Measurements from ENCODE around the gene OR1N2. TPM values are rescaled to one million over a fixed set of nuclear protein-coding genes. Genes with fewer than 3 reads are reported as not detected.
"Not testable (repeated sequence)": the region's sequence is repeated elsewhere in the genome, so short reads cannot be mapped to it uniquely, and the experiment has no call there.

Gene OR1N2
- total RNA-seq, 1 donor from 2014 or later = not detected

DNA sequence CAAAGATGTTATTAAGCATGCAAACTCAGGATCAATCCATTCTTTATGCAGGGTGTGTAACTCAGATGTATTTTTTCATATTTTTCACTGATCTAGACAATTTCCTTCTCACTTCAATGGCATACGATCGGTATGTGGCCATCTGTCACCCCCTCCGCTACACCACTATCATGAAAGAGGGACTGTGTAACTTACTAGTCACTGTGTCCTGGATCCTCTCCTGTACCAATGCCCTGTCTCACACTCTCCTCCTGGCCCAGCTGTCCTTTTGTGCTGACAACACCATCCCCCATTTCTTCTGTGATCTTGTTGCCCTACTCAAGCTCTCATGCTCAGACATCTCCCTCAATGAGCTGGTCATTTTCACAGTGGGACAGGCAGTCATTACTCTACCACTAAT is 33.5 kb upstream of the OR1N2 start:
- intact Hi-C loops (cut with DNase I) = no loop called here

DNA sequence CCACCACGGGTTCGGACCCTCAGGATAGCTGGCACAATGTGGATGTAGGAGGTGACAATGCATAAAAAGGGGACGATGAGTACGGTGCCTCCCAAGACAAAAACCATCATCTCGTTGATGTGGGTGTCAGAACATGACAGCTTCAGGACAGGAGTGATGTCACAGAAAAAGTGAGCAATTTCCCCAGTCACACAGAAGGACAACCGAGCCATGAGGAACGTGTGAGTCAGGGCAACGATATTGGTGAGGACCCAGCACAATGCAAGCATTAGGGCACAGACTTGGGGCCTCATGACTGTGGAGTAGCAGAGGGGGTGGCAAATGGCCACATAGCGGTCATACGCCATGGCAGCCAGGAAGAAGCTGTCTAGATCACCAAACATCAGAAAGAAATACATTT is 26.3 kb upstream of the OR1N2 start:
- TF ChIP-seq, protein P1, sequence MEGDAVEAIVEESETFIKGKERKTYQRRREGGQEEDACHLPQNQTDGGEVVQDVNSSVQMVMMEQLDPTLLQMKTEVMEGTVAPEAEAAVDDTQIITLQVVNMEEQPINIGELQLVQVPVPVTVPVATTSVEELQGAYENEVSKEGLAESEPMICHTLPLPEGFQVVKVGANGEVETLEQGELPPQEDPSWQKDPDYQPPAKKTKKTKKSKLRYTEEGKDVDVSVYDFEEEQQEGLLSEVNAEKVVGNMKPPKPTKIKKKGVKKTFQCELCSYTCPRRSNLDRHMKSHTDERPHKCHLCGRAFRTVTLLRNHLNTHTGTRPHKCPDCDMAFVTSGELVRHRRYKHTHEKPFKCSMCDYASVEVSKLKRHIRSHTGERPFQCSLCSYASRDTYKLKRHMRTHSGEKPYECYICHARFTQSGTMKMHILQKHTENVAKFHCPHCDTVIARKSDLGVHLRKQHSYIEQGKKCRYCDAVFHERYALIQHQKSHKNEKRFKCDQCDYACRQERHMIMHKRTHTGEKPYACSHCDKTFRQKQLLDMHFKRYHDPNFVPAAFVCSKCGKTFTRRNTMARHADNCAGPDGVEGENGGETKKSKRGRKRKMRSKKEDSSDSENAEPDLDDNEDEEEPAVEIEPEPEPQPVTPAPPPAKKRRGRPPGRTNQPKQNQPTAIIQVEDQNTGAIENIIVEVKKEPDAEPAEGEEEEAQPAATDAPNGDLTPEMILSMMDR (IDR thresholded peaks at IDR 0.05) = no peak
- Histone ChIP-seq H3K27me3 (no peaks in the 10 kb centered on the region), H3K27ac (no peak overlapping the region), H3K9me3 (no peaks in the 10 kb centered on the region), H3K4me1 (no peaks in the 10 kb centered on the region), H3K4me3 (no peak overlapping the region), H3K36me3 (no peaks in the 10 kb centered on the region)
- intact Hi-C loops (cut with DNase I) = no loop called here
- ATAC-seq = no peak
- DNase-seq = no peak

More for the DNA sequence above, 33.5 kb upstream of the OR1N2 start:
- H3K27ac ChIP-seq = no peak overlapping the region
- no peaks in the 10 kb centered on the region for H3K9me3 ChIP-seq
- no peaks in the 10 kb centered on the region for H3K36me3 ChIP-seq
- DNase-seq (no peak), ATAC-seq (no peak)
- no peaks in the 10 kb centered on the region for H3K4me1 ChIP-seq
- no peak overlapping the region for H3K4me3 ChIP-seq
- H3K27me3 ChIP-seq = no peaks in the 10 kb centered on the region
- TF ChIP-seq, protein P1 (IDR thresholded peaks at IDR 0.05) = no peak

DNA sequence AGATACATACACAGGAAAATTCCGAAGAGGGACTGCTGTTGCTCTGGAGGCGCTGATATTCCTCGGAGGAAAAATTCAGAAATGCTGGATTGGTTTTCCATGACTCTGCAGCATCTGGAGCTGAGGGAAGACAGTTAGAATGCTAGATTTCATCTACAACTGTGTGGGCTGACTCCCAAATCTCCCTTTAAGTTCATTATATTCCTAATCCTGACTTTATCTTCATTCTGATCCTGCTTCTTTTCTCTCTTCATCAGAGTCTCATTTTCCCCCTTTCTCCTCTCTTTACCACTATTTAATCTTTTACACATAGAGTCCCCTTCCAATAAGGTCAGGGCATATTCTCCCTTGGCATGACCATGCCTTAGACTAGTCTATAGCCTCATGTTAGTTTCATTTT is 25.7 kb upstream of the OR1N2 start, which contains the start of gene OR1N1:
TSS of gene OR1N1 (minus strand) at position 101 of the 400 bp plus-strand sequence. CDS start at position 101, 0 bp downstream.
- no peak for ATAC-seq
- no peak for DNase-seq
- Histone ChIP-seq H3K27ac (no peak within 1 kb of the TSS), H3K9me3 (no peaks in the 10 kb centered on the region), H3K4me1 (no peaks in the 10 kb centered on the region), H3K27me3 (no peaks in the 10 kb centered on the region), H3K4me3 (no peak within 1 kb of the TSS), H3K36me3 (no peaks in the 10 kb centered on the region)
- intact Hi-C loops (cut with DNase I) = no loop called here
- TF ChIP-seq, protein P1 (IDR thresholded peaks at IDR 0.05) = no peak

DNA sequence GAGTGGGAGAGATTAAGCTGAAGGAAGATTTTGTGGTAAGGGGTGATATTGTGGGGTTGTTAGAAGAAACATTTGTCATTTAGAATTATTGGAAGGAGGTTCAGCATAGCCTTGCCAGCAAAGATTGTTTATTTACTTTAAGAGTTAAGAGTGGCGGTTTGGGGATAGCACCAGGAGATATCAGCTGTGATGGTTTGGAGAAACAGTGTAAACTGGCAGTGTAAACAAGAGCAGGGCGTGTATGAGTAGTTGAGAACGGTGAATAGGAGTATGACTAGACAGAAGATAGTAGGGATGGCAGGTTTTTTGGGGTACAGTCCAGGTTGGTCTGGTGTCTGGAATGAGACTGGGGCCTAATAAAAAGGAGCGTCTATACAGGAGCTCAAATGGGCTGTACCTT is 21.8 kb upstream of the OR1N2 start:
- H3K27ac ChIP-seq; intact Hi-C loops (cut with DNase I); ATAC-seq; H3K27me3 ChIP-seq; H3K36me3 ChIP-seq; H3K4me1 ChIP-seq; H3K9me3 ChIP-seq; DNase-seq; H3K4me3 ChIP-seq: not testable (repeated sequence)

DNA sequence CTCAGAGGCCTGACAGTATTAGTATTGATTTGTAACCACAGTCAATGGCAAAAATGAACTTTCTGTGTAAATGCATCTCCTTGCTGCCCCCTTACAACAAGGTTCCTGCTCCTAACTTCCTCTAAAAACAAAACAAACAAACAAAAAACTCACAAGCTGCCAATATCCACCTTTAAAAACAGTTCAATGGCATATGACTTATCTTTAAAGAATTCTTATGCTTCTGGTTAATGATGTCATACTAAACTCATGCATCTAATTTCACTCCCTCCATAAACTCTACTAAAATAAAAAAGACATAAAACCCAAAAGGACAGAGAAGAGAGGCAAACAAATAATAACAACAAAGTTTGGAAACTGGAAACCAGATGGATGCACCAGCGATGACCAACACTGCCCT is 16.8 kb upstream of the OR1N2 start:
- ATAC-seq (no peak), DNase-seq (no peak)
- Histone ChIP-seq H3K9me3 (no peaks in the 10 kb centered on the region), H3K27me3 (no peaks in the 10 kb centered on the region), H3K36me3 (no peaks in the 10 kb centered on the region), H3K4me3 (no peak overlapping the region), H3K27ac (no peak overlapping the region), H3K4me1 (no peaks in the 10 kb centered on the region)
- intact Hi-C loops (cut with DNase I) = no loop called here
- TF ChIP-seq, protein P1 (IDR thresholded peaks at IDR 0.05) = no peak

DNA sequence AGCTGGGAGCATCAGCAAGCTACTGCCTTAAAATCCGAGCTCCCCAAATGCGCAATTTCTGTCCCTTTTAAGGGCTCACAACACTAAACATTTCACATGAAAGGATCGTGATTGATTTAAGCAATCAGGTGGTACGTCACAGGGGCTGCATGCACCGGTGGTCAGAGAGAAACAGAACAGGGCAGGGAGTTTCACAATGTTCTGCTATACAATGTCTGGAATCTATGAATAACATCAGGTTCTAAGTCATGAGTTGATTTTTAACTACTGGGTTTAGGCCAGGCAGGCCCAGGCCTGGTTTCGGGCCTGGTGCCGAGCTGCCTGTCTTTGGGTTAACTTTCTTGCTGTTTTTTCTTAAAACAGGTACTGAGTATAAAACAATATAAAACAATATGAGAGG is 15.8 kb upstream of the OR1N2 start:
- H3K4me3 ChIP-seq; H3K36me3 ChIP-seq; H3K27me3 ChIP-seq; ATAC-seq; H3K9me3 ChIP-seq; DNase-seq; H3K27ac ChIP-seq; intact Hi-C loops (cut with DNase I); H3K4me1 ChIP-seq: not testable (repeated sequence)

DNA sequence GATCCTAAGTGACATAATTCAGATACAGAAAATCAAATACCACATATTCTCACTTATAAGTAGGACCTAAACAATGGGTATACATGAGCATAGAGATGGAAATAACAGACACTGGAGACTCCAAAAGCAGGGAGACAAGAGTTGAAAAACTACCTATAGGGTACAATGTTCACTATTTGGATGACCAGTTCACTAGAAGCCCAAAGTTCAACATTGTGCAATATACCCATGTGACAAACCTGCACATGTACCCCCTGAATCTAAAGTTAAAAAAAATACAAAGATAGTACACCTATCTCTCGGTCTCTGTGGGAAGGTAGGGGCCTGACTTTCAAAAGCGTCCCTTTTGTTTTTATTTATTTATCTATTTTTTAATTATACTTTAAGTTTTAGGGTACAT is 14.2 kb upstream of the OR1N2 start:
- Histone ChIP-seq H3K27ac (no peak overlapping the region), H3K4me1 (no peaks in the 10 kb centered on the region), H3K9me3 (no peaks in the 10 kb centered on the region), H3K4me3 (no peak overlapping the region), H3K27me3 (no peaks in the 10 kb centered on the region), H3K36me3 (no peaks in the 10 kb centered on the region)
- intact Hi-C loops (cut with DNase I) = no loop called here
- DNase-seq (no peak), ATAC-seq (no peak)
- TF ChIP-seq, protein P1 (IDR thresholded peaks at IDR 0.05) = no peak

Data from upper lobe of right lung (tissue), 1 donor.